GM19025 (cell line): ENCODE results near the gene PDE4D.

Experiments used
- ATAC-seq: cut with Tn5 transposase; IDR thresholded peaks from one replicate; pipeline ENCODE4 v1.9.1; 2021; ENCODE audit warnings: mild to moderate bottlenecking, low read depth, moderate library complexity; ENCODE audit not compliant: unreplicated experiment

PDE4D gene

GRCh38 chr5:59109383-59109782, 784.1 kb downstream of the PDE4D start:
- ATAC-seq, result no peak

DNA sequence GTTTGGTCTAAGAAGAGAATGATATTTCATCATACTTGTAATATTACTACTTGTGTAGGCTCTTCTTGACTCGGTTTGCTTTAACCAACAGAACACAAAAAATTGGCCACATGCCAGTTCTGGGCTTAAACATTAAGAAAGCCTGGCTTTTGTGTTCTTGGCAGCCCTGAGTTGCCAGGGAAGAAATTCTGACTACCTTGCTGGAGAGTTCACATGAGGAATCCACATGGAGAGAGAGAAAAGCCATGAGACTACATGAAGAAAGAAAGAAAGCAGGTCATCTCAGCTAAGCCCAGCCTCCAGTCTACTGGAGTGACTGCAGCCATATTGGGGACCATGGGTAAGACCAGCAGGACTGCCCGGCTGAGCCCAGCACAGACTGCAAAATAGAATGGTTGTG, 785.8 kb downstream of the PDE4D start:
- ATAC-seq, result no peak

- no peak for ATAC-seq
These were observed 789.0 kb downstream of the PDE4D start for GRCh38 chr5:59104400-59105127.

DNA sequence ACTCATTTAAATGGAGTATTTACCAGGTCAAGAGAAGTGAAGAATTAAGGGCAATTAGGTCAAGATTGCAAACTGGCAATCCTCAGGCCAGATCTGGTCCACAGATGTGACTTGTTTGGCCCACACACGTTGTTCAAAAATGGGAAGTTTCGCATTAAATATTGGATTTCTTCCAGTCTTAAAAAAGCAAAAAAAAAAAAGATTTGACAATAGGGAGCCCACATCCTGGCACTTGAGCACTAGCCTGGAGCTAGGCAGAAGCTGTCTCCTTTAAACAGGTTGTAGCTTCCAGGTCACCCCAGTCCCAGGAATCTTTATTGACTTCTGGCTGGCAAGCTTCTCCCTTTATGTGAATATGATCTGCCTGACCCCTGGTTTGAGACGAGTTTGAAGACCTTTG, 790.2 kb downstream of the PDE4D start:
- no peak for ATAC-seq

DNA sequence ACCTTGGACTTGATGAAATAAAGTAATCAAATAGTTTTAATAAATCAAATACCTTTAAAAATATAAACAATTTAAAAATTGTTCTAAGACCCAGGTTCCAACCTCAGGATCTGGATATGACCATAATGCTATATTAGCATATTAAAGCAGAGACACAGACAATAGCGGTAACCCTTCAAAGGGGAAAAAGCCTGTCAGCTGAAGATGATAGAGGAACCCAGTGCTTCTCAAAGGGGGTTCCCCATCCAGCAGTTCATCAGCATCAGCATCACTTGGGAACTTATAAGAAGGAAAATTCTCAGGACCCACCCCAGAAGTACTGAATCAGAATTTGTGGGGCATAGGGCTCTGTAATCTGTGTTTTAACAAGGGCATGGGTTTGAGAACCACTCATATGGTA, 791.1 kb downstream of the PDE4D start:
- no peak for ATAC-seq

DNA sequence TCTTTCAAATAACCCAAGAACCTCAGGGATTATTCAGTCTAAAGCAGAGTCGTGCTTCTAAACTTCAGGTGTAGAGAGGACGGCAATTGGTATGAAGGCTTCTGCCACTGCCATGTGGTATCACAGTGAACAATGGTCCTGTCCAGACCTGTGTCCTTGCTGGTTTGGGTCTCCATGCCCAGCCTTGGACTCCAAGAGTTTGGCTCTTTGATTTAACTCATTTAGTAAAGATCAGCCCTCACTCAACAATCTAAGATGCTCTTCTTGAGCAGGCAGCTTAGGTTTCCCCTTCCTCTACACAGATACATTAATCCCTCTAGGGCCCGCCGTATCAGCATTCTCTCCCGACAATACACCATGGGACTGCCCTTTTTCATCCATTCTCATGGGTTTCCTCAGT, 792.7 kb downstream of the PDE4D start:
- ATAC-seq, result no peak

GRCh38 chr5:59099995-59100345, 793.6 kb downstream of the PDE4D start:
- no peak for ATAC-seq

DNA sequence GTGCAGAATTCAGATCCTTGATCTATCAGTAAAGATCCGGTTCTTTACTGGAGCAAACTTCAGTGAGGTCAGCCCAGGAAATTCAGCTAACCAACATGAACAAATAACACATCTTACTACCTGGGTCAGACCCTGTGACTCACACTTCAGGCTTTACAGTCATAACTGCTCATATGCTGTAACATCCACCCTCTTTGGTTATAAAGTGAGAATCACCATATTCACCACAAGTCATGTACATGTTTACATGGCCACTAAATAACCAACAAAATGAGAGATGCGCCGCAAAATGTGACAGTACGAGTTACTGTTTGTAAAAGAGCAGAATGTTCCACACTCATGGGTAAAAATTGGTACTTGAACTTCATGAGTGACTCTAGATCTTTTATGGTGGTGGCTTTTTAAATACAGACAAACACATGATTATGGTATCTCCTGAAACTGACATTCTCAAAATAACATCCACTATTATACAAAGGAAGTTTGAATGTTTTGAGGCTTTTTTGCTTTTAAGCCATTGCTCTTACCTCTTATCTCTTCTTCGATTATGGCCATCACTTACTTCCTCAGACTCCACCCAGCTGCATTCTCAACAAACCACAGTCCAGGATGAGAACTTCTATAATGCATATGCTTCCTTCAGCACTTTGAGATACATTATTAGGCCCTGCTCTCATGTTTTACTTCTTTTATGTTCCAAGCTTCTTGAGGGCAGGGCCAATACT, 794.1 kb downstream of the PDE4D start:
- ATAC-seq, result no peak

GRCh38 chr5:59098743-59099142, 794.8 kb downstream of the PDE4D start:
- no peak for ATAC-seq

DNA sequence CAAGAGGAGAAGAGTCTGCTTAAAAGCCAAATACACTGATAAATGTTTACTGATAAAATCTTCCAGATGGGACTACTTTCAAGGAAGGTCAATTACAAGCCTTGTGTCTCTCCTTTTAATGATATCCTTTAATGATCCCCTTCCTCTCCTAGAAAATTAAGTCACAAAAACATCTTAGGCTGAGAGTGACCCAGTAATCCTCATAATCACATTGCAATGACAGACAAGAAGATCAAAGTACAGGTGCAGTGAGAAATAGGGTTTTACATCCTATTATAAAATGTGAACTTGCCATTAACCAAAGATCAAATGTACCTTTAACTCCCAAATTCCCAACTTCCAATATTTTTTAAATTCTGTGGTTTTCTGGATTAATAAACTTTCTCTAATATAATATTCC, 795.8 kb downstream of the PDE4D start:
- ATAC-seq, result no peak

DNA sequence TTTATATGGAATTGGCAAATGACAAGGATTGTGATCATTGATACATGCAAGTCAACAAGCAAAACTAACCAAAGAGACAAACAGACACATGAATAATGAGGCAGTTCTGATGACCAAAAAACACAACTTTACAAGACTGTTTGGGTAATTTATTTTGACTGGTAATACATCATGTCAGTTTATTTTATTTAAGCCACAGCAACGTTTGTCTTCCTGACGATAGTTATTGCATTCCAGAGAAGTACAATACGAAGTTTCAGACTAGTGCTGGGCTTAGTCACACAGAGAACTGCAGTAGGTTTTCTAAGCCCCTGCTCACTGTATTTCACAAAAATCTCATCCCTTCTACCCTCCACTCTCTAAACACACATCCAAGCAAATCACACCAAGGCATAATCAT, 796.4 kb downstream of the PDE4D start:
- ATAC-seq, result no peak

DNA sequence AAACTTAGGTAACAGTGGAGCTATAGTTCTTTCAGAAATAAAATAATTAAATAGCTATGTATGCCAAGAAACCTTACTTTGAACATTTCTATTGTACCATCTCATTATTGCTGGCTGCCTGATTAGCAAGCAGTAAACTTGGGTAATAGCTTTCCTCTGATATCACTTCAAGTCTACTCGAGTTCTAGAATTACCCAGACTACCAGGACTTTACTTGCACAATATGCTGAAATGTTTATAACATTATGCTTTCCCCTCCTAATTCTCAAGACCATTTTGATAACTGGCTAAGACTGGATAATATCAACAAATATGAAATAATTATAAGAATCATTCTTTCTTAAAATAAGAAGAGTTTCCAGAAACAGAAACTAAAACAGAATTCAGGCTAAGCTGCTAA, 798.0 kb downstream of the PDE4D start:
- ATAC-seq, result no peak

GRCh38 chr5:59094864-59095263, 798.7 kb downstream of the PDE4D start:
- ATAC-seq, result no peak

- no peak for ATAC-seq
These were observed 800.2 kb downstream of the PDE4D start for GRCh38 chr5:59093329-59093728.

DNA sequence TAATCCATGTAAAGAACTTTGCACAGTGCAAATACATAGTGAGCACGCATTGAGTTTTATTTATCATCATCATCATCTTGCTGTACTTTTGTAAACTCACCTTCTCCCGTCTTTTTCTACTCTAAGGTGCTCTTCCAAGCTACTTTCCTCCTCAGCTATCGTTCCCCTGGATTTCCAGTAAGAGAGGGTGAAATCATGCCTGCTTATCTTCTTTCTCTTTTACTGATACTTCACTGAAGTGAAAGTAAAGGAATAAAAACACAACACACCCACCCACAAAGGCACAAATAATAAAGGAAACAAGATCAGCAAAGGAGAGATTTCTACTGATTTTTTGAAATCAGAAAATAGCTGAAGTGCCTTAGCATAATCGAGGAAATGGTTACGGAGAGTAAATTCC, 800.8 kb downstream of the PDE4D start:
- ATAC-seq, result no peak

DNA sequence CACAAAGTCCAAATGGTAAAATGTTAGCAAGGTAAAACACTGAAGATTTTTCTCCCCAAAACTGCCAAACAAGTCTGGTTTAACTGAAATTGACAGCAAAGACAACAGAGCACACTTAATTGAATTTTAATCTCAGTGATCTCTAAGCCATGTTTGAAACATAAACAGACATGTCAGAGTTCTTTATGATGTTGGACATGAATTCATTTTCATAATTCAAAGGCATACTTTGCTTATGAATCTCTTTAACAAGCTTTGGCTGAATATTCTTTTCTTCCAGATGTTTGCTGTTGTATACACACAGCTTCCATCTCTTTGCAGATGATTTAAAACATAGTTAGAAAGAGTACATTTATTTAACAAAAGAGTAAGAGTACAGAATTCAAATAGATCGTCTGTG, 801.6 kb downstream of the PDE4D start:
- ATAC-seq, result no peak

DNA sequence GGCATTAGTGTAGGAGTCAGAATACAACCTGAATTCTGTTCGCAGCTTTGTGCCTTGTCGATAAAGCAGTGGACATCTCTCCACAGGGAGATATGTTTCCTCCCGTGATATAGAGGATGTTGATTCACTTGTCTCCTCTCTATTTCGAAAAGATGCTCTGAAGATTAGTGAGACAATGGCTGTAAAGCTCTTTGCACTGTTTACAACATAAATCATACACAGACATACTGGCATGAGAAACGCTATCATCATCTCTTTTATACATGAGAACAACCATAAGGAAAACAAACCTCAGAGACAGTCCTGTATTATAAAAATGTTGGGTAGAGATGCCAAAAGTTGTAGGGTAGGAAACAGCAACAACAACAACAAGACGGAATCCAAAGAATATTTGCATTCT, 803.2 kb downstream of the PDE4D start:
- ATAC-seq, result no peak

GRCh38 chr5:59089767-59090166, 803.8 kb downstream of the PDE4D start:
- no peak for ATAC-seq

- ATAC-seq, result no peak
These were observed 805.0 kb downstream of the PDE4D start for GRCh38 chr5:59088546-59088945.

- ATAC-seq, result no peak
These were observed 807.5 kb downstream of the PDE4D start for GRCh38 chr5:59086024-59086423.

GRCh38 chr5:59081693-59082092, 811.8 kb downstream of the PDE4D start:
- no peak for ATAC-seq
